ENCODE data around the gene CIAPIN1. TPM values are rescaled to one million over a fixed set of nuclear protein-coding genes. Genes with fewer than 3 reads are reported as not detected.

CIAPIN1 gene
- total RNA-seq, 2 donors from 2014 or later: 77.5 to 87.1 TPM

DNA sequence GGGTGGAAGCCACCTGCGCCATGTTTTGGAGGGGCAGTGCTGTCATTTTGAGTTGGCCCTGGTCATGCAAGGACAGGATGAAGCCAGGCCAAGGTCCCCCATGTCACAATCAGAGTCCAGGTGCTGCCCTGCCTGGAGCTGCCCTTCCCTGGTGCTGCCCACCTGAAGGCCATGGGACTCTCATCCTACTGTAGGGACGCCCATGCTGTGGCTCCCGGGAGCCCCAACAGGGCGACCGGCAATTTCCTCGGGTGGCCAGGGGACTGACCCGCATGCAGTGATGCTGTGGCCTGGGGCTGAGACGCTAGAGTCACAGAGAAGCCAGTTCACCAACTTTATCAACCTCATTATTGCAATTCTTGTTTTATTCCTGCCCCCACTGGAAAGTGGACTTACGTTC lies 34.6 kb downstream of the CIAPIN1 start:
- Mint-ChIP-seq H3K27me3 (ENCODE audit: insufficient read depth) (peaks cover 4% of the 10 kb centered on the region), H3K4me3 (no peak overlapping the region), H3K9me3 (no peaks in the 10 kb centered on the region), H3K4me1 (peaks cover 6% of the 10 kb centered on the region), H3K27ac (no peak overlapping the region), H3K36me3 (ENCODE audit: low read depth) (no peaks in the 10 kb centered on the region)
- Histone ChIP-seq H3K4me3 (ENCODE audit: low read length) (no peak overlapping the region), H3K27ac (ENCODE audit: low read depth, low read length) (no peak overlapping the region), H3K4me1 (ENCODE audit: control insufficient read depth, insufficient read depth, low read length) (no peaks in the 10 kb centered on the region), H3K36me3 (ENCODE audit: control insufficient read depth, insufficient read depth, low read length) (no peaks in the 10 kb centered on the region), H3K27me3 (ENCODE audit: control insufficient read depth, insufficient read depth, low read length, poor library complexity, severe bottlenecking) (no peaks in the 10 kb centered on the region), H3K9ac (ENCODE audit: extremely low read depth, low read length, poor library complexity, severe bottlenecking) (no peak overlapping the region), H3K9me3 (ENCODE audit: control insufficient read depth, low read length) (no peaks in the 10 kb centered on the region)
- DNase-seq: no peak
- WGBS, 2 experiments (ENCODE audit: insufficient coverage in 1 of 2, insufficient read length in 1 of 2): 90 to 96% methylated on average over 2 to 9 of the region's 9 CpGs
- TF ChIP-seq, protein P1, sequence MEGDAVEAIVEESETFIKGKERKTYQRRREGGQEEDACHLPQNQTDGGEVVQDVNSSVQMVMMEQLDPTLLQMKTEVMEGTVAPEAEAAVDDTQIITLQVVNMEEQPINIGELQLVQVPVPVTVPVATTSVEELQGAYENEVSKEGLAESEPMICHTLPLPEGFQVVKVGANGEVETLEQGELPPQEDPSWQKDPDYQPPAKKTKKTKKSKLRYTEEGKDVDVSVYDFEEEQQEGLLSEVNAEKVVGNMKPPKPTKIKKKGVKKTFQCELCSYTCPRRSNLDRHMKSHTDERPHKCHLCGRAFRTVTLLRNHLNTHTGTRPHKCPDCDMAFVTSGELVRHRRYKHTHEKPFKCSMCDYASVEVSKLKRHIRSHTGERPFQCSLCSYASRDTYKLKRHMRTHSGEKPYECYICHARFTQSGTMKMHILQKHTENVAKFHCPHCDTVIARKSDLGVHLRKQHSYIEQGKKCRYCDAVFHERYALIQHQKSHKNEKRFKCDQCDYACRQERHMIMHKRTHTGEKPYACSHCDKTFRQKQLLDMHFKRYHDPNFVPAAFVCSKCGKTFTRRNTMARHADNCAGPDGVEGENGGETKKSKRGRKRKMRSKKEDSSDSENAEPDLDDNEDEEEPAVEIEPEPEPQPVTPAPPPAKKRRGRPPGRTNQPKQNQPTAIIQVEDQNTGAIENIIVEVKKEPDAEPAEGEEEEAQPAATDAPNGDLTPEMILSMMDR (conservative IDR thresholded peaks at IDR 0.05): no peak

DNA sequence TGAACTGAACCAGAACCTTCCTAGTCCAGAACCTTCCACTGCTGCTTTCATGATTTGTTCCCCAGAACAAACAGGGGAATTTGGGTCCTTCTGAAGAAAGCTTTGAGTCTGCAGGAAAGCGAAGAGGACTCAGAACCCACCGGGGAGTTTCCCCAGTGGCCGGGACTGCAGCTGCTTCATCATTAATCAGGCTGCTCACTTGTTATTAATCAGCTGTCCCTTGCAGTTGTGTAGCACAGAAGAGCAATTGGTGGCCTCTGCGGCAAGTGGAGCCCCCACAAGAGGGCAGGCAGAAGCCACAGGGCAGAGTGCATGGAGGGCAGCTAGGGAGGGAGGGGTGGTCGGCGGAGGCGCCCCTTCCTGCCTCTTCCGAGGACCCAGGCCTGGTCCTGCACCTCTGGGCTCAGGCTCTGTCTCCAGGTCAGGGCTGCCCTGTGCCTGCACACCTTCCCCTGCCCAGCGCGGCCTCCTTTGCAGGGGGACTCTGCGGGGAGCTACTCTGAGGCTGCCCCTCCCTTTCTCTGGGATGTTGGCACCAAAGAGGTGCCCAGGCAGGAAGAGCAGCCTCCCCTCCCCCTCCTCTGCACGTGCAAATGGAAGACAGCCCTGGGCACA lies 35.7 kb downstream of the CIAPIN1 start:
- no peaks in the 10 kb centered on the region for H3K9me3 Mint-ChIP-seq
- H3K27ac Mint-ChIP-seq: no peak overlapping the region
- no peak for DNase-seq
- H3K4me1 Mint-ChIP-seq: peaks cover 1% of the 10 kb centered on the region
- H3K27me3 Mint-ChIP-seq (ENCODE audit: insufficient read depth): peaks cover 4% of the 10 kb centered on the region
- no peaks in the 10 kb centered on the region for H3K27me3 ChIP-seq (ENCODE audit: control insufficient read depth, insufficient read depth, low read length, poor library complexity, severe bottlenecking)
- TF ChIP-seq, protein P1 (conservative IDR thresholded peaks at IDR 0.05): peak; percentile 20
- no peak overlapping the region for H3K4me3 ChIP-seq (ENCODE audit: low read length)
- no peak overlapping the region for H3K4me3 Mint-ChIP-seq
- WGBS, 2 experiments (ENCODE audit: insufficient coverage in 1 of 2, insufficient read length in 1 of 2): 82 to 100% methylated on average over 1 to 12 of the region's 12 CpGs
- H3K36me3 ChIP-seq (ENCODE audit: control insufficient read depth, insufficient read depth, low read length): no peaks in the 10 kb centered on the region
- H3K9me3 ChIP-seq (ENCODE audit: control insufficient read depth, low read length): no peaks in the 10 kb centered on the region
- H3K9ac ChIP-seq (ENCODE audit: extremely low read depth, low read length, poor library complexity, severe bottlenecking): no peak overlapping the region
- H3K36me3 Mint-ChIP-seq (ENCODE audit: low read depth): no peaks in the 10 kb centered on the region
- H3K27ac ChIP-seq (ENCODE audit: low read depth, low read length): no peak overlapping the region
- H3K4me1 ChIP-seq (ENCODE audit: control insufficient read depth, insufficient read depth, low read length): no peaks in the 10 kb centered on the region

DNA sequence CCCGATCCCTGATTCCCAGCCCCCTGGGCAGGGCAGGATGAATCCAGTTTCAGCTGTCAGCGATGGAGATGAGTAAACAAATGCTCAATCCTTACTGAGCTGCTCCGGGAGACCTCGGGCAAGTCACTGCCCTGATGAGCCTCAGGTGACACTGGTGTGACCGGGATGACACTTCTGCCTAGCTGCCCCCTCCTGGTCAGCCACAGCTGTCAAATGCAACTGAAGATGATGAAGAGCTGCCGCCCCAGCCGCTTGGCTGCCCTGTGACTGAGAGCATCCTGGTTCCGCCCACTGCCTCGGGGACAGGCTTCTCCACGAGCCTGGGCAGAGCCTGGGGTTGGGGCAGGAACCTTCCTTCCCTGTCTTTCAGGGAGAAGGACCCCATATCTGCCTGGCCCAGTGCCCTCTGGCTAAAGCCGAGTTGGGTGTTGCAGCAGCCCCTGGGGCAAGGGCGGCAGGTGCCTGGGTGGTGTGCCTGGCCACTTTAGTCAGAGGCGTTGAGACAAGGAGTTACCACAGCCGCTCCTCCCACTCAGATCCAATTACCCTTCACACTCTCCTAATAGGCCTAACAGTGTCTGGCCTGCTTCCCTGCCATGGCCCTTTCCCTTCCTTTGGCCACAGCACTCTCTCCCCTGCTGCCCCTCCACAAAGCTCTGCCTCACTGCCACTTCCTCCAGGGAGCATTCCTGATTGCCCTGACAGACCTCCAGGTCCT lies 37.2 kb downstream of the CIAPIN1 start:
- Histone ChIP-seq H3K9me3 (ENCODE audit: control insufficient read depth, low read length) (no peaks in the 10 kb centered on the region), H3K4me1 (ENCODE audit: control insufficient read depth, insufficient read depth, low read length) (no peaks in the 10 kb centered on the region), H3K27me3 (ENCODE audit: control insufficient read depth, insufficient read depth, low read length, poor library complexity, severe bottlenecking) (no peaks in the 10 kb centered on the region), H3K9ac (ENCODE audit: extremely low read depth, low read length, poor library complexity, severe bottlenecking) (no peak overlapping the region), H3K36me3 (ENCODE audit: control insufficient read depth, insufficient read depth, low read length) (no peaks in the 10 kb centered on the region), H3K27ac (ENCODE audit: low read depth, low read length) (no peak overlapping the region), H3K4me3 (ENCODE audit: low read length) (no peak overlapping the region)
- no peaks in the 10 kb centered on the region for H3K4me1 Mint-ChIP-seq
- TF ChIP-seq, protein P1 (conservative IDR thresholded peaks at IDR 0.05): peak; percentile 27
- no peak overlapping the region for H3K4me3 Mint-ChIP-seq
- H3K27me3 Mint-ChIP-seq (ENCODE audit: insufficient read depth): peaks cover 2% of the 10 kb centered on the region
- H3K36me3 Mint-ChIP-seq (ENCODE audit: low read depth): no peaks in the 10 kb centered on the region
- peak; percentile 69 for DNase-seq
- no peaks in the 10 kb centered on the region for H3K9me3 Mint-ChIP-seq
- no peak overlapping the region for H3K27ac Mint-ChIP-seq
- WGBS, 2 experiments (ENCODE audit: insufficient coverage in 1 of 2, insufficient read length in 1 of 2): 71 to 73% methylated on average over 13 to 14 of the region's 14 CpGs

Data from endodermal cell (in vitro differentiated cells).